Activated CD4-positive, alpha-beta T cell treated with anti-CD3 and anti-CD28 coated beads, Interleukin-2, Interleukin-4, amounts not matched to agents 100 ng/mL and 50 ng/mL, durations not matched to agents 16 hours and 8 hours (primary cell): ENCODE results near the gene NDEL1.

ENCODE experiments used
- DNase-seq: peaks from one replicate; pipeline ENCODE4 v3.0.0-alpha.2; 2020; ENCODE audit warnings: low spot score

The NDEL1 gene

GRCh38 chr17:8503368-8503767 lies 67.7 kb downstream of the NDEL1 start:
- no peak for DNase-seq

DNA sequence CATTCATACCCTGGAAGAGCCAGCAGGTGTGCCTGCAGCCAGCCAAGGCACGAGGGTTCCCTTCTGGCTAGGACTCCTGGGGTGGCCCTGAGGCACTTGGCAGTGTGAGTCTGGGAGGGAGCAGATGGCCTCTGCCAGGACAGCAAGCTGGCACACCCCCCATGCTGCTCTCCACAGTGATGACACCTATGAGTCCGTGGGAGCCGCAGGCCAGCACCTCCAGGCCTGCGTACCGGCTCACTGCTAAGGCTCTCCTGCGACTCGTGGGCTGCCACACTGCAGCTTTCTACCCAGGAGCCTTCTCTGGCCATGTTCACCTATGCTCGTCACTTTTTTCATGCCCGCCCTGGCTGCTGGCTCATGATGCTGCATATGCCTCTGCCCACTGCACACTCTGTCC lies 68.1 kb downstream of the NDEL1 start:
- no peak for DNase-seq

DNA sequence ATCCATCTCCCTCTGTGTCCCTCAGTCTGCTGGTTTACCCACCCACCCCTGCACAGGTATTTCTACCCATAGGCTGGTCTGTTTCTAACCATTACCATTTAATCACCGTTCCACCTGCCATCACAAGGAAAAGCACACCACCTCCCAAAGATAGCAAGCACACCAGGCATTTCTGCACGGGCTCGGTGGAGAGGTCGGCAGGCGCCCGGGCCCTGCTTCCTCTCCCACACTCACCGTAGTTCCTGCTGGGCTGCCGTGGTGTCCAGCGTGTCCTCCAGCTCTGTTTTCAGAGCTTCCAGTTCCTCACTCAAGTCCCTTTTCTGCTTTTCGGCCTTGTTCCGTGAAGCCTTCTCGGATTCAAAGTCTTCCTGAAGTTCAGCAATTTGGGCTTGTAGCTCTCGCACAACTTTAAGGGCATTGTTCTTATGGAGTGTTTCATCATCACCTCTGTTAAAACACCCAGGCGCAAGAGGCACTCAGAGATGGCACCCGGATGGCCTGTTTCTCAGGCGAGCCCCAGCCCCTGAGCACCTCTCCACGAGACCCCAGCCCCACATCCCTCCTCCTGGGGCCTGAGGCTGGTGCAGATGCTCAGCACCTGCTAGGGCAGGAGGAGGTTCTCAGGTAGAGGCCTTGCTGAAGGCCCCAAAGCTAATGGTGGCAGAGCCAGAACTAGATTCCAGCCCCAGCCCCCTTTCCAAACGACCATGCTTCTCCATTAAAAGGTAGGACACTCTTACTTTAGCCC lies 69.0 kb downstream of the NDEL1 start:
- no peak for DNase-seq

DNA sequence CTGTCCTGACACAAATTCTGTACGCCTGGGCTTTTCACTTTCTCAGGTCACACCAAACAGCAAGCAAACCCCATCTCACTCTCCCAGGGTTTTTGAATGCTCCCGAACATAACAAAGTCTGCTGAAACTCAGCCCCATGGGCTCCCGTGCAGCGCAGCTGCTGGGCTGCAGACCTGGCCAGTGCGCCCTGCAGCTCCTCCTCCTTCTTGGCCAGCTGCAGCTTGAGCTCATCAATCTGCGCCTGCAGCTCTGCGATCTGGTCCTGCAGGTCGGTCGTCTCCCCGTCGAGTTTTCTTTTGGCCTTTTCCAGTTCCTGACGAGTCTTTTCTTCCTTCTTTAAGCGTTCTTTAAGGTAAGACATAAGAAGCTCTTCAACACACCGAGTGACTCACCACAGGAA lies 70.5 kb downstream of the NDEL1 start:
- no peak for DNase-seq

- DNase-seq, result no peak
These were observed 79.1 kb downstream of the NDEL1 start for GRCh38 chr17:8514801-8515200.
